A549 (cell line): ENCODE measurements around the gene NUDT14. TPM values are rescaled to one million over a fixed set of nuclear protein-coding genes. Genes with fewer than 3 reads are reported as not detected.

Source experiments
- ATAC-seq, 2 experiments: fragments of 200-7000 bp in 1 of 2; fragments of >200 bp in 1 of 2; cut with Nextera tagmentation in 1 of 2; cut with Tn5 transposase in 1 of 2; 3 replicates each; pipeline versions ENCODE4 v1.8.0 to v1.9.1; 2018 to 2020; ENCODE audit warnings: mild to moderate bottlenecking in 1 of 2, moderate library complexity in 1 of 2
- CTCF ChIA-PET: fragments of 300-600 bp; sonication (Branson Sonifier 250); formaldehyde crosslinking; extraction: SDS; loops from one replicate; lab custom pipeline; 2021; ENCODE audit warnings: antibody characterized with exemption, inconsistent platforms; lab: Yijun Ruan, JAX
- POLR2A ChIA-PET: fragments of 350-600 bp; formaldehyde crosslinking; extraction: SDS; loops from one replicate; lab custom pipeline; 2021; ENCODE audit warnings: antibody characterized with exemption, inconsistent platforms; lab: Yijun Ruan, JAX
- DNase-seq, 2 experiments: peaks; one replicate each; pipeline versions ENCODE4 v3.0.0 to v3.0.0-alpha.2; 2011 to 2016; ENCODE audit warnings: low read depth in 1 of 2, low spot score in 1 of 2
- FAIRE-seq: peaks from 2 replicates; lab custom pipeline; 2011; peaks lifted over from hg19 to GRCh38; lab: Jason Lieb, UNC
- H3K27ac ChIP-seq, 2 experiments: fragments of >200 bp; sonication (Bioruptor Twin); formaldehyde crosslinking; 3 replicates each; pipeline ENCODE4 v1.5.1; 2016 to 2017
- H3K4me1 ChIP-seq: fragments of >200 bp; sonication (Bioruptor Twin); formaldehyde crosslinking; 3 replicates; pipeline ENCODE4 v1.6.1; 2016
- H3K4me2 ChIP-seq: fragments of >200 bp; sonication (Bioruptor Twin); formaldehyde crosslinking; 3 replicates; pipeline ENCODE4 v1.6.1; 2016
- H3K4me3 ChIP-seq: fragments of >200 bp; sonication (Bioruptor Twin); formaldehyde crosslinking; 3 replicates; pipeline ENCODE4 v1.5.1; 2016
- H3K9me3 ChIP-seq: fragments of >200 bp; sonication (Bioruptor Twin); formaldehyde crosslinking; 3 replicates; pipeline ENCODE4 v1.6.1; 2016
- CBX8 ChIP-seq: fragments of 200-600 bp; sonication (generic); IDR thresholded peaks from 2 replicates; pipeline ENCODE4 v1.6.1; 2016
- CEBPB ChIP-seq, 2 experiments: fragments of >200 bp in 1 of 2; sonication (Bioruptor Twin) in 1 of 2; formaldehyde crosslinking in 1 of 2; IDR thresholded peaks; 2 replicates each; pipeline ENCODE4 v1.6.1; 2012 to 2016
- CHD4 ChIP-seq: fragments of 200-600 bp; sonication (generic); IDR thresholded peaks from 2 replicates; pipeline ENCODE4 v1.6.1; 2016; ENCODE audit warnings: antibody characterized with exemption, mild to moderate bottlenecking, borderline replicate concordance
- EHF ChIP-seq: fragments of 250-450 bp; sonication (Bioruptor Pico); IDR thresholded peaks from 2 replicates; pipeline ENCODE4 v1.5.0; 2020; ENCODE audit warnings: mild to moderate bottlenecking
- EP300 ChIP-seq, 2 experiments: fragments of >200 bp; sonication (Bioruptor Twin); formaldehyde crosslinking; IDR thresholded peaks; 2 replicates in 1 of 2; 3 replicates in 1 of 2; pipeline ENCODE4 v1.6.1; 2016 to 2017
- ESRRA ChIP-seq: fragments of 150-350 bp; IDR thresholded peaks from 2 replicates; pipeline ENCODE4 v1.6.1; 2014; ENCODE audit warnings: mild to moderate bottlenecking, low read length, borderline replicate concordance
- FOSL2 ChIP-seq, 2 experiments: fragments of 450-650 bp in 1 of 2; fragments of >200 bp in 1 of 2; sonication (Bioruptor Twin) in 1 of 2; formaldehyde crosslinking; IDR thresholded peaks; 2 replicates each; pipeline versions ENCODE4 v1.5.0 to v1.6.1; 2016 to 2020; ENCODE audit warnings: mild to moderate bottlenecking in 1 of 2, moderate library complexity in 1 of 2
- FOXS1 ChIP-seq: fragments of 250-450 bp; sonication (Bioruptor Pico); IDR thresholded peaks from 2 replicates; pipeline ENCODE4 v1.5.0; 2020; ENCODE audit warnings: mild to moderate bottlenecking, moderate library complexity
- HDAC2 ChIP-seq: fragments of 200-600 bp; sonication (generic); IDR thresholded peaks from 2 replicates; pipeline ENCODE4 v1.6.1; 2016
- HOXA7 ChIP-seq: fragments of 250-450 bp; sonication (Bioruptor Pico); IDR thresholded peaks from 2 replicates; pipeline ENCODE4 v1.5.0; 2020; ENCODE audit warnings: mild to moderate bottlenecking, moderate library complexity
- HOXB13 ChIP-seq: fragments of 250-450 bp; sonication (Bioruptor Pico); IDR thresholded peaks from 2 replicates; pipeline ENCODE4 v1.5.0; 2020; ENCODE audit warnings: low read depth, mild to moderate bottlenecking, moderate library complexity
- JUNB ChIP-seq: fragments of >200 bp; sonication (Bioruptor Twin); formaldehyde crosslinking; IDR thresholded peaks from 2 replicates; pipeline ENCODE4 v1.6.1; 2016
- MAFK ChIP-seq: fragments of 450-650 bp; IDR thresholded peaks from 2 replicates; pipeline ENCODE4 v1.6.1; 2014; ENCODE audit not compliant: partially characterized antibody
- NFE2L2 ChIP-seq: fragments of 150-350 bp; conservative IDR thresholded peaks from 2 replicates; pipeline ENCODE4 v1.6.1; 2014; ENCODE audit warnings: low read length
- NR3C1 ChIP-seq: fragments of >200 bp; sonication (Bioruptor Twin); formaldehyde crosslinking; IDR thresholded peaks from 3 replicates; pipeline ENCODE4 v1.6.1; 2017
- PHF8 ChIP-seq: fragments of 200-600 bp; sonication (generic); IDR thresholded peaks from 2 replicates; pipeline ENCODE4 v1.6.1; 2016; ENCODE audit warnings: low read depth, mild to moderate bottlenecking, antibody characterized with exemption, moderate library complexity, borderline replicate concordance
- RFX5 ChIP-seq: fragments of 450-650 bp; IDR thresholded peaks from 2 replicates; pipeline ENCODE4 v1.7.1; 2014; ENCODE audit warnings: antibody characterized with exemption, mild to moderate bottlenecking, moderate library complexity
- RNF2 ChIP-seq: fragments of 200-600 bp; sonication (generic); IDR thresholded peaks from 2 replicates; pipeline ENCODE4 v1.6.1; 2016; ENCODE audit warnings: low read depth, mild to moderate bottlenecking, antibody characterized with exemption, moderate library complexity, borderline replicate concordance
- SMC3 ChIP-seq: fragments of >200 bp; sonication (Bioruptor Twin); formaldehyde crosslinking; IDR thresholded peaks from 3 replicates; pipeline ENCODE4 v1.6.1; 2018; ENCODE audit warnings: inconsistent platforms
- WGBS: methylation state at CpG from one replicate; pipeline ENCODE4 v1.1.6; 2017; ENCODE audit errors: missing lambda C conversion rate; 5-methylcytosine and 5-hydroxymethylcytosine counted together
- polyA plus RNA-seq, 4 experiments: library from polyadenylated mRNA; depleted of rRNA in 3 of 4; stranded (reverse); fragments of >200 nt; fragmentation: RNase III in 1 of 4; extraction: RNeasy Plus Mini Kit Qiagen cat#74134 plus additional on column Dnase treatment in 1 of 4; gene quantifications; 2 replicates in 3 of 4; 3 replicates in 1 of 4; pipeline ENCODE4 v1.2.3, GENCODE V29; 2011 to 2017
- TF ChIP-seq, protein P1 (sequence below): fragments of 450-650 bp; IDR thresholded peaks from 2 replicates; pipeline ENCODE4 v1.6.1; 2014; ENCODE audit warnings: antibody characterized with exemption
- TF ChIP-seq, protein P2 (sequence below): fragments of 150-350 bp; IDR thresholded peaks from 2 replicates; pipeline ENCODE4 v1.6.1; 2014; ENCODE audit warnings: low read depth, mild to moderate bottlenecking, low read length
- TF ChIP-seq, protein P3 (sequence below): IDR thresholded peaks from 2 replicates; pipeline ENCODE4 v1.6.1; 2012; ENCODE audit warnings: low read depth, borderline replicate concordance
- TF ChIP-seq, protein P4 (sequence below): IDR thresholded peaks from 2 replicates; pipeline ENCODE4 v1.6.1; 2012
- TF ChIP-seq, protein P5 (sequence below): IDR thresholded peaks from 2 replicates; pipeline ENCODE4 v1.6.1; 2012

NUDT14 gene
- polyA plus RNA-seq, 2 of the 4 experiments (the other 2 are of a cell fraction): 12.6 to 30.7 TPM

DNA sequence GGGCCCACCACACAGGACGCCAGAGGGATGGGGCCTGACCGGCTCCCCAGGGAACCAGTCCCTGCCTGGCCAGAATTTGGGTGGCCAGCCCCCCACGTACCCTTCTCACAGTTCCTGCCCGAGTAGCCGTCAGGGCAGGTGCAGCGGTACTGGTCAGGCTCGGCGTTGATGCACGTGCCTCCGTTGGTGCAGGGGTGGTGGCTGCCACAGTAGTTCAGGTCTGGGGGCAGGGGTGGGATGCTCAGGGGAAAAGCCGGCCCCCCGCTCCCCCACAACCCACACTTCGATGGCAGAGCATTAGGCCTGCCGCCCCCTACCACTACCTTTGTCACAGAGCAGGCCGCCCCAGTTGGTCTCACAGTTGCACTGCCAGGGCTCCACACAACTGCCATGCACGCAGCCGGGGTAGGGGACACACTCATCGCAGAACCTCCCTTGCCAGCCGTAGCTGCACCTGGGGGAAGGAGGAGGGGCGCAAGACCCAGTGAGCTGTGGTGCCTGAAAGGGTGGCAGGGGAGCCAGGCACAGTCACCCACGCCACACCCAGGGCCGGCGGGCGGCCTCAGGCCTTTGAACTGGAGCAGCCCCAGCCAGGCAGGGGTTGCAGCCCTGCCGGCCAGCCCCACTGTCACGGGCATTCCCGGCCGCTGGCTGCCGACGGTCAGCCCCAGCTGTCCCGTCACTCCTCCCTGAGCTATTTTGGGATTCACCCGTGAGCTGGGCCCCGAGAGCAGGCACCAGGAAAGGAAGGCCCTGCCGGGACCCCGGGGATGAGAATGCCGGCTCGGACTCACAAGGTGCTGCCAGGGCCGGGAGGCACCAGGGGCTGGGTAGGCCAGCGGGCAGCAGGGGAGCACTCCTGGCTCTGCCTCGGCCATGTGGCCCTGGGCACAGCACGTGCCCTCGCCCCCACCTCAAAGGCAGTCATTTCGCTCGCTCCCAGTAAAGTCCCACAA, 29.0 kb downstream of the NUDT14 start:
- no peak overlapping the region for H3K4me2 ChIP-seq
- FAIRE-seq (no peak), ATAC-seq (no peak; a peak in 1 of 6 replicates), DNase-seq (no peak)
- no peak overlapping the region for H3K4me3 ChIP-seq
- ChIA-PET CTCF (interaction anchor here (0.9 to 3.4 kb wide), 2 partner anchors 14 to 16 kb away, joined by 4 to 15 read pairs; partner anchors contain the start of gene JAG2), POLR2A (no interaction called here)
- no peaks in the 10 kb centered on the region for H3K9me3 ChIP-seq
- 96% methylated on average over 13 of the region's 44 CpGs for WGBS
- H3K4me1 ChIP-seq: no peaks in the 10 kb centered on the region
- TF ChIP-seq NR3C1: no peak
- TF ChIP-seq, protein P1, sequence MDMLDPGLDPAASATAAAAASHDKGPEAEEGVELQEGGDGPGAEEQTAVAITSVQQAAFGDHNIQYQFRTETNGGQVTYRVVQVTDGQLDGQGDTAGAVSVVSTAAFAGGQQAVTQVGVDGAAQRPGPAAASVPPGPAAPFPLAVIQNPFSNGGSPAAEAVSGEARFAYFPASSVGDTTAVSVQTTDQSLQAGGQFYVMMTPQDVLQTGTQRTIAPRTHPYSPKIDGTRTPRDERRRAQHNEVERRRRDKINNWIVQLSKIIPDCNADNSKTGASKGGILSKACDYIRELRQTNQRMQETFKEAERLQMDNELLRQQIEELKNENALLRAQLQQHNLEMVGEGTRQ: no peak
- TF ChIP-seq MAFK: no peak
- TF ChIP-seq EHF (CRISPR knock-in tag): no peak
- no peak for TF ChIP-seq CEBPB (IDR thresholded peaks at IDR 0.05)
- TF ChIP-seq FOSL2 (IDR thresholded peaks at IDR 0.05): no peak
- no peak for TF ChIP-seq FOSL2 (CRISPR knock-in tag; IDR thresholded peaks at IDR 0.05)
- TF ChIP-seq ESRRA: no peak
- no peak for TF ChIP-seq RFX5
- TF ChIP-seq HOXA7 (CRISPR knock-in tag): no peak
- TF ChIP-seq, protein P2, sequence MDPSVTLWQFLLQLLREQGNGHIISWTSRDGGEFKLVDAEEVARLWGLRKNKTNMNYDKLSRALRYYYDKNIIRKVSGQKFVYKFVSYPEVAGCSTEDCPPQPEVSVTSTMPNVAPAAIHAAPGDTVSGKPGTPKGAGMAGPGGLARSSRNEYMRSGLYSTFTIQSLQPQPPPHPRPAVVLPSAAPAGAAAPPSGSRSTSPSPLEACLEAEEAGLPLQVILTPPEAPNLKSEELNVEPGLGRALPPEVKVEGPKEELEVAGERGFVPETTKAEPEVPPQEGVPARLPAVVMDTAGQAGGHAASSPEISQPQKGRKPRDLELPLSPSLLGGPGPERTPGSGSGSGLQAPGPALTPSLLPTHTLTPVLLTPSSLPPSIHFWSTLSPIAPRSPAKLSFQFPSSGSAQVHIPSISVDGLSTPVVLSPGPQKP: no peak
- TF ChIP-seq CHD4: no peak
- TF ChIP-seq EP300 (IDR thresholded peaks at IDR 0.05): no peak
- no peak overlapping the region for H3K27ac ChIP-seq

DNA sequence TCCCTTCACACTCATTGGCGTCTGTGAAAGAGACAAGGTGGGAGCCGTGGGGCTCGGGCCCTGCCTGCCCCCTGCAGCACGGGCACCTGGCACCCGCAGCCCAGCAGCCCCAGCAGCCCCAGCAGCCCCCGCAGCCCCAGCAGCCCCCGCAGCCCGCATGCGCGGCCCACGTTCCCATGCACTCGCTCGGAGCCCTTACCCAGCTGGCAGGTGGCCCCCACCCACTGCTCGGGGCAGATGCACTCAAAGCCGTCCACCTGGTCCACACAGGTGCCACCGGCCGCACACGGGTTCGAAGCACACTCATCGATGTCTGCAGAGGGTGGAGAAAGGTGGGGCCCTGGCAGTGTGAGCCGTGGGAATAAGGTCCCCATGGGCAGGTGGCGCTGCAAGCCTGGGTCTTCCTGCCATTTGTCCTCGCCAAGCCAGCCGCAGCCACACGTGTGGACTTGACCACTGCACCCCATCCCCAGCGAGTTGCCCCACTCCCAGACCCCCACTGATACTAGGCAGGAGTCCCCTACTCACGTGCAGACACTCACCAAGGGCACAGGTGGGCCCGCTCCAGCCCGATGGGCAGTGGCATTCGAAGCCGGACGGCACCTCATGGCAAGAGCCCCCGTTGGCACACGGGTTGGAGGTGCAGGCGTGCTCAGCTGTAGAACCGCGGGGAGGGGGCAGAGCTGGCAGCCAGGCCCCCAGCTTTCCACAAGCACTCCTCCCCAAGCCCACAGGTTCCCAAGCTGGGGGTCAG, 29.9 kb downstream of the NUDT14 start:
- Histone ChIP-seq H3K27ac (no peak overlapping the region), H3K9me3 (no peaks in the 10 kb centered on the region), H3K4me3 (no peak overlapping the region), H3K4me1 (no peaks in the 10 kb centered on the region), H3K4me2 (no peak overlapping the region)
- DNase-seq (no peak), FAIRE-seq (no peak), ATAC-seq (no peak)
- TF ChIP-seq RFX5: no peak
- no peak for TF ChIP-seq NFE2L2
- no peak for TF ChIP-seq HDAC2
- no peak for TF ChIP-seq PHF8
- TF ChIP-seq, protein P3, sequence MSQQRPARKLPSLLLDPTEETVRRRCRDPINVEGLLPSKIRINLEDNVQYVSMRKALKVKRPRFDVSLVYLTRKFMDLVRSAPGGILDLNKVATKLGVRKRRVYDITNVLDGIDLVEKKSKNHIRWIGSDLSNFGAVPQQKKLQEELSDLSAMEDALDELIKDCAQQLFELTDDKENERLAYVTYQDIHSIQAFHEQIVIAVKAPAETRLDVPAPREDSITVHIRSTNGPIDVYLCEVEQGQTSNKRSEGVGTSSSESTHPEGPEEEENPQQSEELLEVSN: no peak
- TF ChIP-seq, protein P4, sequence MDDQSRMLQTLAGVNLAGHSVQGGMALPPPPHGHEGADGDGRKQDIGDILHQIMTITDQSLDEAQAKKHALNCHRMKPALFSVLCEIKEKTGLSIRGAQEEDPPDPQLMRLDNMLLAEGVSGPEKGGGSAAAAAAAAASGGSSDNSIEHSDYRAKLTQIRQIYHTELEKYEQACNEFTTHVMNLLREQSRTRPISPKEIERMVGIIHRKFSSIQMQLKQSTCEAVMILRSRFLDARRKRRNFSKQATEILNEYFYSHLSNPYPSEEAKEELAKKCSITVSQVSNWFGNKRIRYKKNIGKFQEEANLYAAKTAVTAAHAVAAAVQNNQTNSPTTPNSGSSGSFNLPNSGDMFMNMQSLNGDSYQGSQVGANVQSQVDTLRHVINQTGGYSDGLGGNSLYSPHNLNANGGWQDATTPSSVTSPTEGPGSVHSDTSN: no peak
- no peak for TF ChIP-seq HOXB13 (CRISPR knock-in tag)
- TF ChIP-seq CEBPB (IDR thresholded peaks at IDR 0.05): no peak
- TF ChIP-seq, protein P5, sequence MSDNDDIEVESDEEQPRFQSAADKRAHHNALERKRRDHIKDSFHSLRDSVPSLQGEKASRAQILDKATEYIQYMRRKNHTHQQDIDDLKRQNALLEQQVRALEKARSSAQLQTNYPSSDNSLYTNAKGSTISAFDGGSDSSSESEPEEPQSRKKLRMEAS: no peak
- TF ChIP-seq SMC3: no peak
- TF ChIP-seq FOXS1 (CRISPR knock-in tag): no peak
- TF ChIP-seq JUNB: no peak
- no peak for TF ChIP-seq RNF2
- no peak for TF ChIP-seq CBX8
- ChIA-PET CTCF (interaction anchor here (0.9 kb wide), 1 partner anchor 14 kb away, joined by 4 read pairs; no protein-coding TSS in a partner anchor), POLR2A (no interaction called here)
- WGBS: 89% methylated on average over 15 of the region's 37 CpGs
